NOMO-1 treated with dmso at 0.1 percent for 144 hours (cell line): ENCODE measurements around the gene LENG8.
"Not testable (repeated sequence)": the region's sequence is repeated elsewhere in the genome, so short reads cannot be mapped to it uniquely, and the experiment has no call there.

Experiments used
- DNase-seq: peaks from one replicate; lab custom pipeline; 2025; ENCODE audit not compliant: unreplicated experiment; lab: John Stamatoyannopoulos, UW

Gene LENG8

GRCh38 chr19:54439174-54439851 lies 9.7 kb upstream of the LENG8 start:
- no peak for DNase-seq

GRCh38 chr19:54440641-54441040 lies 8.4 kb upstream of the LENG8 start:
- no peak for DNase-seq

GRCh38 chr19:54444737-54445136 lies 4.3 kb upstream of the LENG8 start:
- no peak for DNase-seq

- not testable (repeated sequence) for DNase-seq
These were observed 2.6 kb upstream of the LENG8 start for GRCh38 chr19:54446349-54446748.

GRCh38 chr19:54448040-54448773 lies 792 bp upstream of the LENG8 start:
- DNase-seq, result no peak

- DNase-seq, result no peak
These were observed 686 bp downstream of the LENG8 start for GRCh38 chr19:54449701-54450069.

- peak; percentile 23 for DNase-seq
These were observed 2.4 kb downstream of the LENG8 start for GRCh38 chr19:54451331-54451871.

- DNase-seq, result no peak
These were observed 3.0 kb downstream of the LENG8 start for GRCh38 chr19:54451997-54452396.

- DNase-seq, result no peak
These were observed 3.6 kb downstream of the LENG8 start for GRCh38 chr19:54452626-54453025.

- no peak for DNase-seq
These were observed 5.2 kb downstream of the LENG8 start for GRCh38 chr19:54453921-54454780.

- no peak for DNase-seq
These were observed 6.0 kb downstream of the LENG8 start for GRCh38 chr19:54454781-54455675.

- no peak for DNase-seq
These were observed 6.9 kb downstream of the LENG8 start for GRCh38 chr19:54455786-54456422.

GRCh38 chr19:54456423-54457373 lies 7.7 kb downstream of the LENG8 start:
- no peak for DNase-seq

- DNase-seq, result no peak
These were observed 9.0 kb downstream of the LENG8 start for GRCh38 chr19:54457773-54458647.

- DNase-seq, result no peak
These were observed 9.8 kb downstream of the LENG8 start for GRCh38 chr19:54458648-54459281.

GRCh38 chr19:54459282-54460229 lies 10.6 kb downstream of the LENG8 start:
- DNase-seq, result no peak
